Neural progenitor cell (in vitro differentiated cells): ENCODE data around the gene CHRDL2.

Experiments used
- EZH2 ChIP-seq: fragments of 200-600 bp; sonication (generic); IDR thresholded peaks from 2 replicates; pipeline ENCODE4 v1.6.1; 2017; ENCODE audit warnings: antibody characterized with exemption, mild to moderate bottlenecking, moderate library complexity
- EZH2phosphoT487 ChIP-seq: fragments of 200-600 bp; sonication (generic); IDR thresholded peaks from 2 replicates; pipeline ENCODE4 v1.6.1; 2017; ENCODE audit warnings: antibody characterized with exemption
- TF ChIP-seq, protein P1 (sequence below): fragments of 200-600 bp; sonication (generic); IDR thresholded peaks from 2 replicates; pipeline ENCODE4 v1.5.1; 2017; ENCODE audit warnings: antibody characterized with exemption, mild to moderate bottlenecking

DNA sequence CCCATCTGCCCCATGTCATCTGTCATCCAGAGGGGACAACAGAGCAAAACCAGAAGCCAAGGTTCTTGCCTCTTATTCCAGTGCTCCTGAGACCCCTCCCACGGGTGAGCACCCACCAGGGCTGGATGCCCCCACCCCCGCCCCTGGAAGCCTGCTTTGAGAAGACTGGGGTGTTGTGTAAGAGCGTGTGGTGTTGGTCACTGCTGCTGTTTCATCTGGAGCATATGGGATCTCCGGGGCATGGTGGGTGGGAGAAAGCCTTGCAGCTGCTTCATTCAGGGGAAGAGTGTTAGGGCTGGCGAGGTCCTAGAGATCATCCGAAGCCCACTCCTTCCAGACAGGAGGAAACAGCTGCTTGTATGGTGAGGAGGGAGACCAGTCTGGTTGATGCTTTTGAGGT lies 54.1 kb downstream of the CHRDL2 start:
- TF ChIP-seq, protein P1, sequence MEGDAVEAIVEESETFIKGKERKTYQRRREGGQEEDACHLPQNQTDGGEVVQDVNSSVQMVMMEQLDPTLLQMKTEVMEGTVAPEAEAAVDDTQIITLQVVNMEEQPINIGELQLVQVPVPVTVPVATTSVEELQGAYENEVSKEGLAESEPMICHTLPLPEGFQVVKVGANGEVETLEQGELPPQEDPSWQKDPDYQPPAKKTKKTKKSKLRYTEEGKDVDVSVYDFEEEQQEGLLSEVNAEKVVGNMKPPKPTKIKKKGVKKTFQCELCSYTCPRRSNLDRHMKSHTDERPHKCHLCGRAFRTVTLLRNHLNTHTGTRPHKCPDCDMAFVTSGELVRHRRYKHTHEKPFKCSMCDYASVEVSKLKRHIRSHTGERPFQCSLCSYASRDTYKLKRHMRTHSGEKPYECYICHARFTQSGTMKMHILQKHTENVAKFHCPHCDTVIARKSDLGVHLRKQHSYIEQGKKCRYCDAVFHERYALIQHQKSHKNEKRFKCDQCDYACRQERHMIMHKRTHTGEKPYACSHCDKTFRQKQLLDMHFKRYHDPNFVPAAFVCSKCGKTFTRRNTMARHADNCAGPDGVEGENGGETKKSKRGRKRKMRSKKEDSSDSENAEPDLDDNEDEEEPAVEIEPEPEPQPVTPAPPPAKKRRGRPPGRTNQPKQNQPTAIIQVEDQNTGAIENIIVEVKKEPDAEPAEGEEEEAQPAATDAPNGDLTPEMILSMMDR: no peak
- TF ChIP-seq EZH2phosphoT487: no peak
- TF ChIP-seq EZH2: no peak
